ENCODE data around the gene RBM47.
"Not testable (repeated sequence)": the region's sequence is repeated elsewhere in the genome, so short reads cannot be mapped to it uniquely, and the experiment has no call there.

RBM47 gene

DNA sequence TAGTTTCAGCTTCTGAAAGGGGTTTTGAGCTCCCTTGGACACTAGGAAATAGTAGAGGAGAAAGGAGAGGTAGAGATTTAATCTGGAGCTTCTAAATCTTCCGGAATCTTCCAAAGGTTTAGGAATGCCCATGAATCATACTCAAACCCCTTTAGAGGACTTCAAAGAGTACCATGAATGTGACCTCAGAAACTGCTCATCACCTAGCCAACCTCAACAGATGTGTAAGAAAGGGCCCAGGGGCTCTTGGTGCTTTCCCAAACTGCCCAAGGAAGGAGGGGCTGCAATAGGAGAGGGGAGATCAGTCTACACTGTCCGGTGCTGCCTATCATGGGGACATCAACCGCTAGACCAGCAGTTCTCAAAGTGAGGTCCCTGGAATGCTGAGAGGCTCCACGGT lies 109.1 kb downstream of the RBM47 start:
- Histone ChIP-seq H3K4me2 (ENCODE audit: low read length) (no peak overlapping the region), H3K4me3 (ENCODE audit: low read depth, low read length) (no peak overlapping the region), H3K27me3 (ENCODE audit: control insufficient read depth, insufficient read depth, low read length) (no peaks in the 10 kb centered on the region), H3K9ac (no peak overlapping the region), H2AFZ (no peak overlapping the region), H3K9me3 (ENCODE audit: control insufficient read depth, low read length) (no peaks in the 10 kb centered on the region), H3K27ac (no peak overlapping the region), H3K36me3 (ENCODE audit: control insufficient read depth, insufficient read depth, low read length) (no peaks in the 10 kb centered on the region), H3K4me1 (no peaks in the 10 kb centered on the region), H3K79me2 (peaks cover 6% of the 10 kb centered on the region)
- TF ChIP-seq, protein P1, sequence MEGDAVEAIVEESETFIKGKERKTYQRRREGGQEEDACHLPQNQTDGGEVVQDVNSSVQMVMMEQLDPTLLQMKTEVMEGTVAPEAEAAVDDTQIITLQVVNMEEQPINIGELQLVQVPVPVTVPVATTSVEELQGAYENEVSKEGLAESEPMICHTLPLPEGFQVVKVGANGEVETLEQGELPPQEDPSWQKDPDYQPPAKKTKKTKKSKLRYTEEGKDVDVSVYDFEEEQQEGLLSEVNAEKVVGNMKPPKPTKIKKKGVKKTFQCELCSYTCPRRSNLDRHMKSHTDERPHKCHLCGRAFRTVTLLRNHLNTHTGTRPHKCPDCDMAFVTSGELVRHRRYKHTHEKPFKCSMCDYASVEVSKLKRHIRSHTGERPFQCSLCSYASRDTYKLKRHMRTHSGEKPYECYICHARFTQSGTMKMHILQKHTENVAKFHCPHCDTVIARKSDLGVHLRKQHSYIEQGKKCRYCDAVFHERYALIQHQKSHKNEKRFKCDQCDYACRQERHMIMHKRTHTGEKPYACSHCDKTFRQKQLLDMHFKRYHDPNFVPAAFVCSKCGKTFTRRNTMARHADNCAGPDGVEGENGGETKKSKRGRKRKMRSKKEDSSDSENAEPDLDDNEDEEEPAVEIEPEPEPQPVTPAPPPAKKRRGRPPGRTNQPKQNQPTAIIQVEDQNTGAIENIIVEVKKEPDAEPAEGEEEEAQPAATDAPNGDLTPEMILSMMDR (IDR thresholded peaks at IDR 0.05), result no peak

DNA sequence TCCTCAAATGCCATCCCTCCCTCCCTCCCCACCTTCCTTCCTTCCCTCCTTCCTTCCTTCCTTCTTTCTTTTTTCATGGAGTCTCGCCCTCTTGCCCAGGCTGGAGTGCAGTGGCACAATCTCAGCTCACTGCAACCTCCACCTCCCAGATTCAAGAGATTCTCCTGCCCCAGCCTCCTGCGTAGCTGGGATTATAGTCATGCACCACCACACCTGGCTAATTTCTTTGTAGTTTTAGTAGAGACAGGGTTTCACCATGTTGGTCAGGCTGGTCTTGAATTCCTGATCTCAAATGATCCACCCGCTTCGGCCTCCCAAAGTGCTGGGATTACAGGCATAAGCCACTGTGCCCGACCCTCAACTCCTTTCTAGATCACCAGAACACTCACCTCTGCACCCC lies 112.6 kb downstream of the RBM47 start:
- not testable (repeated sequence) for H2AFZ ChIP-seq; H3K79me2 ChIP-seq; H3K9ac ChIP-seq; H3K36me3 ChIP-seq (ENCODE audit: control insufficient read depth, insufficient read depth, low read length); H3K4me3 ChIP-seq (ENCODE audit: low read depth, low read length); H3K4me1 ChIP-seq; H3K27ac ChIP-seq; H3K27me3 ChIP-seq (ENCODE audit: control insufficient read depth, insufficient read depth, low read length); H3K4me2 ChIP-seq (ENCODE audit: low read length); H3K9me3 ChIP-seq (ENCODE audit: control insufficient read depth, low read length)

DNA sequence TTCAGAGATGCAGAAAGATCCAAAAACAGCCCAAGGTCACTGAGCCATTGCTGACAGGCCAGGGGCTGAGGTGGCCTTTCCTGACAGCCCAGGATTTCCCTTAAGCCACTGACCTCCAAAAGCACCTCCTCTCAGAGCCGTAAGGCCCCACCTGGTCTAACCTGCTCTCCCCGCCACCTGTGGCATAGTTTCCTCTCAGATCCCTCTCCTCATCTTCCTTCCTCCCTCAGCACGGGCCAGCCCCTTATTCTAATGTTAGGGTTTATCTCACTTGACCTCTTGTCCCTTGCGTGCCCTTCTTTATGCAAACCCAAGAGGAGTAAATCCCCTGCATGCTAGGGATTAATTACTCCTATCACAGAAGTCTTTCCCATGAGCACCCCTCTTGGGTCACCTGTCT lies 113.0 kb downstream of the RBM47 start:
- Histone ChIP-seq H3K4me2 (ENCODE audit: low read length) (no peak overlapping the region), H3K4me3 (ENCODE audit: low read depth, low read length) (no peak overlapping the region), H3K27ac (peak overlapping the region; percentile 79), H3K27me3 (ENCODE audit: control insufficient read depth, insufficient read depth, low read length) (no peaks in the 10 kb centered on the region), H3K36me3 (ENCODE audit: control insufficient read depth, insufficient read depth, low read length) (no peaks in the 10 kb centered on the region), H3K79me2 (no peaks in the 10 kb centered on the region), H3K9ac (no peak overlapping the region), H2AFZ (no peak overlapping the region), H3K9me3 (ENCODE audit: control insufficient read depth, low read length) (no peaks in the 10 kb centered on the region), H3K4me1 (no peaks in the 10 kb centered on the region)
- TF ChIP-seq, protein P1 (IDR thresholded peaks at IDR 0.05), result no peak

DNA sequence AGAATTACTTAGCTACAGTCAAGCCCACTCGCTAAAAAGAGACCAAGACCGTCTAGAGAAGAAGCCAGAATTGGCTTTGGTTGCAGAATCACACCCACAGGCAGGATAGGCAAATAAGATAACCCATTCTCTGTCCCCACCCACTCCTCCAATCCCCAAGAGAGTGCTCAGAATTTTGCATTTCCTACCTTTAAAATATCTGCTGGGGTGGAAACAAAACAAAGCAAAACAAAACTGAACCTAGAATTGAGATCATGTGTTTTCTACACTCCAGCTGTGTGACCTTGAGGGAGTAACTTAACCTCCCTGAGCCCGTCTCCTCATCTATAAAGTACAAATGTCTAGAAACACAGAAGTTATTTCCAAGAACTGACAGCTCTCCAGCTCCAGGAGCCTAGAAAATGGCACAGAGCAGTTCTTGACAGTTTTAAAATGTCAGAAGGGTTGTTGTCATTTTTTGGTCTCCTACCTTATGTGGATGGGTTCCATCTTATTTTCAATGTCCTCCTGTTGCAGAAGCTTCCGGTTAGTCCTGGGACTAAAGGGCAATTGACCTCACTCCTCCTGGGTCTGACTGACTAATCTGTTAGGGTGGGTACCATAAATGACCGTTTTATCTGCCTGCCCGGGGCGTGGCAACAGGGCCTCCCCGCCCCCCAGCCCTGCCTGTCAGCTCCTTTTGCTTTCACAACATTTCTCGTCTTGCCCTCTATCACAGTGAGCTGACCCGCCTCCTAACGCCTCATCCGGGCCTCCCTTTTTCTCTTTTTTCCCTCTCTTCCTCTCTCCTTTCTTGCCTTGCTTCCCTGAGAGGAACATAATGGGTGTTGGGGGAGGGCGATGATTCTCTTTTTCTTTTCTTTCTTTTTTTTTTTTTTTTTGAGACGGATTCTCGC lies 114.0 kb downstream of the RBM47 start:
- Histone ChIP-seq H3K4me3 (ENCODE audit: low read depth, low read length) (peak overlapping the region; percentile 47), H3K4me2 (ENCODE audit: low read length) (peak overlapping the region; percentile 58), H3K27ac (peak overlapping the region; percentile 79), H3K9ac (no peak overlapping the region), H3K27me3 (ENCODE audit: control insufficient read depth, insufficient read depth, low read length) (no peaks in the 10 kb centered on the region), H3K9me3 (ENCODE audit: control insufficient read depth, low read length) (no peaks in the 10 kb centered on the region), H2AFZ (no peak overlapping the region), H3K4me1 (no peaks in the 10 kb centered on the region), H3K36me3 (ENCODE audit: control insufficient read depth, insufficient read depth, low read length) (no peaks in the 10 kb centered on the region), H3K79me2 (no peaks in the 10 kb centered on the region)
- TF ChIP-seq, protein P1 (IDR thresholded peaks at IDR 0.05), result no peak

DNA sequence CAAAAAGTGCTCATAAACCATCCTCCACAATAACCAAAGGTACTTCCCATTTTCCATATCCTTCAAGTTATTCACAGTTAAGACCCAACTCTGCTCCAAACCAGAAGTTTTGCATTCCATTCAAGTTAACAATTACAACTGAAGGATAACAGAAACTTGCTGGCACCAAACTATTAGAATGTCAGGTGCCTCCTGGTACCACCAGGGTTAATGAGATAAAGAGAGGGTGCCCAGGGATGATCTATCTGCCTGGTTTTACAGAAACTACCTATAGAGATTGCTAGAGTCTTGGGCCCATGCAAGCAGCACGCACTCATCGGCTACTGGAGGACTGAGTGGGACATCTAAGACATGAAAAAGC lies 114.6 kb downstream of the RBM47 start:
- peak overlapping the region; percentile 79 for H3K27ac ChIP-seq

More for the DNA sequence above, 114.6 kb downstream of the RBM47 start:
- Histone ChIP-seq H3K9ac (no peak overlapping the region), H3K79me2 (no peaks in the 10 kb centered on the region), H3K9me3 (ENCODE audit: control insufficient read depth, low read length) (no peaks in the 10 kb centered on the region), H3K4me2 (ENCODE audit: low read length) (peak overlapping the region; percentile 58), H3K4me1 (no peaks in the 10 kb centered on the region), H3K4me3 (ENCODE audit: low read depth, low read length) (peak overlapping the region; percentile 47), H3K27me3 (ENCODE audit: control insufficient read depth, insufficient read depth, low read length) (no peaks in the 10 kb centered on the region), H2AFZ (no peak overlapping the region), H3K36me3 (ENCODE audit: control insufficient read depth, insufficient read depth, low read length) (no peaks in the 10 kb centered on the region)
- TF ChIP-seq, protein P1 (IDR thresholded peaks at IDR 0.05), result no peak

All from parathyroid adenoma (tissue), 2 donors.